K562 (cell line): Measurements from ENCODE around the gene MOK.

Experiments used
- JUND ChIP-seq, 2 experiments: IDR thresholded peaks; 2 replicates in 1 of 2; 3 replicates in 1 of 2; pipeline ENCODE4 v1.6.1; 2011; ENCODE audit warnings: borderline replicate concordance in 2 of 2, low read depth in 2 of 2, low read length in 2 of 2, improper control_type of control experiment in 1 of 2, missing biosample characterization in 1 of 2, missing genetic modification characterization in 1 of 2, missing genetic modification reagents in 1 of 2
- TF ChIP-seq, protein P1 (sequence below): sonication (generic); formaldehyde crosslinking; IDR thresholded peaks from 2 replicates; pipeline ENCODE4 v1.8.0; 2023; ENCODE audit warnings: mild to moderate bottlenecking, missing genetic modification reagents

DNA sequence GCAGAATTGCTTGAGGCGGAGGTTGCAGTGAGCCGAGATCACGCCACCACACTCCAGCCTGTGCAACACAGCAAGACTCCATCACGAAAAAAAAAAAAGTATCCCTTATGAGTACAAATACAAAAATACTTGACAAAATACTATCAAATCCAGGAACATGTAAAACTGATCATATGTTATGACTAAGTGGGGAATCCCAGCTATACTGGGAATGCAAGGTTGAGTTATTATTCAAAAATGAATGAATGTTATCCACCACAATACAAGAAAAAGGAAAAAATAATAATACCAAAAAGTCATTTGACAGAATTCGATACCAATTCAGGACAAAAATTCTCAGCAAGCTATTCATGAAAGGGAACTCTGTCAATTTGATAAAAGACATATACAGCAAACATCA is 32.6 kb downstream of the MOK start:
- no peak for TF ChIP-seq JUND (IDR thresholded peaks at IDR 0.05; ENCODE audit: borderline replicate concordance, low read depth, low read length)
- TF ChIP-seq JUND (tag; IDR thresholded peaks at IDR 0.05; ENCODE audit: borderline replicate concordance, low read depth, low read length) = no peak
- TF ChIP-seq, protein P1, sequence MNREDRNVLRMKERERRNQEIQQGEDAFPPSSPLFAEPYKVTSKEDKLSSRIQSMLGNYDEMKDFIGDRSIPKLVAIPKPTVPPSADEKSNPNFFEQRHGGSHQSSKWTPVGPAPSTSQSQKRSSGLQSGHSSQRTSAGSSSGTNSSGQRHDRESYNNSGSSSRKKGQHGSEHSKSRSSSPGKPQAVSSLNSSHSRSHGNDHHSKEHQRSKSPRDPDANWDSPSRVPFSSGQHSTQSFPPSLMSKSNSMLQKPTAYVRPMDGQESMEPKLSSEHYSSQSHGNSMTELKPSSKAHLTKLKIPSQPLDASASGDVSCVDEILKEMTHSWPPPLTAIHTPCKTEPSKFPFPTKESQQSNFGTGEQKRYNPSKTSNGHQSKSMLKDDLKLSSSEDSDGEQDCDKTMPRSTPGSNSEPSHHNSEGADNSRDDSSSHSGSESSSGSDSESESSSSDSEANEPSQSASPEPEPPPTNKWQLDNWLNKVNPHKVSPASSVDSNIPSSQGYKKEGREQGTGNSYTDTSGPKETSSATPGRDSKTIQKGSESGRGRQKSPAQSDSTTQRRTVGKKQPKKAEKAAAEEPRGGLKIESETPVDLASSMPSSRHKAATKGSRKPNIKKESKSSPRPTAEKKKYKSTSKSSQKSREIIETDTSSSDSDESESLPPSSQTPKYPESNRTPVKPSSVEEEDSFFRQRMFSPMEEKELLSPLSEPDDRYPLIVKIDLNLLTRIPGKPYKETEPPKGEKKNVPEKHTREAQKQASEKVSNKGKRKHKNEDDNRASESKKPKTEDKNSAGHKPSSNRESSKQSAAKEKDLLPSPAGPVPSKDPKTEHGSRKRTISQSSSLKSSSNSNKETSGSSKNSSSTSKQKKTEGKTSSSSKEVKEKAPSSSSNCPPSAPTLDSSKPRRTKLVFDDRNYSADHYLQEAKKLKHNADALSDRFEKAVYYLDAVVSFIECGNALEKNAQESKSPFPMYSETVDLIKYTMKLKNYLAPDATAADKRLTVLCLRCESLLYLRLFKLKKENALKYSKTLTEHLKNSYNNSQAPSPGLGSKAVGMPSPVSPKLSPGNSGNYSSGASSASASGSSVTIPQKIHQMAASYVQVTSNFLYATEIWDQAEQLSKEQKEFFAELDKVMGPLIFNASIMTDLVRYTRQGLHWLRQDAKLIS = no peak
